Liver (tissue), 9 donors: ENCODE data around the gene PPP2R2B. TPM values are rescaled to one million over a fixed set of nuclear protein-coding genes. Genes with fewer than 3 reads are reported as not detected.

ENCODE experiments used
- DNase-seq: peaks from one replicate; pipeline ENCODE4 v3.0.0-alpha.2; 2017; ENCODE audit warnings: low spot score
- H3K27ac ChIP-seq, 2 donors: one replicate each; pipeline ENCODE4 v1.7.0; 2013; ENCODE audit warnings: inconsistent platforms in 2 of 2, low read length in 2 of 2, control low read depth in 1 of 2, low read depth in 1 of 2, mild to moderate bottlenecking in 1 of 2
- H3K27me3 ChIP-seq, 4 donors: one replicate each; pipeline versions ENCODE4 v1.6.1 to v1.7.0; 2013; ENCODE audit warnings: low read length in 3 of 4, inconsistent platforms in 1 of 4, mild to moderate bottlenecking in 1 of 4, moderate library complexity in 1 of 4; ENCODE audit not compliant: control insufficient read depth in 4 of 4, insufficient read depth in 4 of 4
- H3K36me3 ChIP-seq, 4 donors: one replicate each; pipeline versions ENCODE4 v1.6.1 to v1.7.0; 2013; ENCODE audit warnings: low read length in 3 of 4, mild to moderate bottlenecking in 3 of 4, low read depth in 1 of 4, moderate library complexity in 1 of 4; ENCODE audit not compliant: control insufficient read depth in 4 of 4, insufficient read depth in 3 of 4
- H3K4me1 ChIP-seq, 4 donors: one replicate each; pipeline versions ENCODE4 v1.6.1 to v1.7.0; 2013; ENCODE audit warnings: low read length in 3 of 4, mild to moderate bottlenecking in 3 of 4, moderate library complexity in 1 of 4; ENCODE audit not compliant: control insufficient read depth in 4 of 4, insufficient read depth in 4 of 4
- H3K4me3 ChIP-seq, 3 donors: one replicate each; pipeline versions ENCODE4 v1.6.1 to v1.7.0; 2013; ENCODE audit warnings: low read length in 3 of 3, control low read depth in 1 of 3, low read depth in 1 of 3, mild to moderate bottlenecking in 1 of 3
- H3K9ac ChIP-seq, 2 donors: one replicate each; pipeline ENCODE4 v1.7.0; 2013; ENCODE audit warnings: low read length in 2 of 2, mild to moderate bottlenecking in 2 of 2, moderate library complexity in 2 of 2, control low read depth in 1 of 2, low read depth in 1 of 2
- H3K9me3 ChIP-seq, 4 donors: one replicate each; pipeline versions ENCODE4 v1.6.1 to v1.7.0; 2013; ENCODE audit warnings: low read length in 3 of 4; ENCODE audit not compliant: control insufficient read depth in 4 of 4
- ATF3 ChIP-seq: IDR thresholded peaks from 2 replicates; pipeline ENCODE4 v1.6.1; 2016; ENCODE audit warnings: antibody characterized with exemption
- CTCF ChIP-seq: fragments of 150-350 bp; IDR thresholded peaks from 2 replicates; pipeline ENCODE4 v1.5.1; 2017; ENCODE audit warnings: improper control_type of control experiment, low read depth, low read length; ENCODE audit not compliant: missing input control
- EGR1 ChIP-seq, 2 donors: IDR thresholded peaks; 2 replicates each; pipeline ENCODE4 v1.6.1; 2016 to 2018; ENCODE audit warnings: antibody characterized with exemption in 2 of 2, low read depth in 2 of 2
- FOXA1 ChIP-seq: IDR thresholded peaks from 2 replicates; pipeline ENCODE4 v1.6.1; 2016; ENCODE audit warnings: antibody characterized with exemption
- FOXA2 ChIP-seq: IDR thresholded peaks from 2 replicates; pipeline ENCODE4 v1.6.1; 2016; ENCODE audit warnings: antibody characterized with exemption
- GABPA ChIP-seq, 2 donors: IDR thresholded peaks in 1 of 2; conservative IDR thresholded peaks in 1 of 2; 2 replicates each; pipeline ENCODE4 v1.6.1; 2016; ENCODE audit warnings: antibody characterized with exemption in 2 of 2, mild to moderate bottlenecking in 1 of 2, moderate library complexity in 1 of 2
- HNF4A ChIP-seq, 2 donors: conservative IDR thresholded peaks; 2 replicates each; pipeline ENCODE4 v1.6.1; 2016; ENCODE audit warnings: antibody characterized with exemption in 2 of 2, mild to moderate bottlenecking in 2 of 2
- HNF4G ChIP-seq: IDR thresholded peaks from 2 replicates; pipeline ENCODE4 v1.6.1; 2016; ENCODE audit warnings: antibody characterized with exemption
- JUND ChIP-seq, 2 donors: IDR thresholded peaks; 2 replicates each; pipeline ENCODE4 v1.6.1; 2016; ENCODE audit warnings: antibody characterized with exemption in 2 of 2
- MAX ChIP-seq: IDR thresholded peaks from 2 replicates; pipeline ENCODE4 v1.6.1; 2016; ENCODE audit warnings: antibody characterized with exemption
- NR2F2 ChIP-seq: IDR thresholded peaks from 2 replicates; pipeline ENCODE4 v1.6.1; 2016; ENCODE audit warnings: antibody characterized with exemption
- RAD21 ChIP-seq, 2 donors: IDR thresholded peaks; 2 replicates each; pipeline ENCODE4 v1.6.1; 2016; ENCODE audit warnings: antibody characterized with exemption in 2 of 2, mild to moderate bottlenecking in 2 of 2
- REST ChIP-seq: IDR thresholded peaks from 2 replicates; pipeline ENCODE4 v1.6.1; 2016; ENCODE audit warnings: antibody characterized with exemption, mild to moderate bottlenecking
- RXRA ChIP-seq, 2 donors: IDR thresholded peaks; 2 replicates each; pipeline ENCODE4 v1.6.1; 2017 to 2018; ENCODE audit warnings: antibody characterized with exemption in 2 of 2, mild to moderate bottlenecking in 1 of 2
- SP1 ChIP-seq: IDR thresholded peaks from 2 replicates; pipeline ENCODE4 v1.6.1; 2018; ENCODE audit warnings: antibody characterized with exemption, mild to moderate bottlenecking
- TAF1 ChIP-seq: conservative IDR thresholded peaks from 2 replicates; pipeline ENCODE4 v1.6.1; 2016; ENCODE audit warnings: antibody characterized with exemption, mild to moderate bottlenecking
- YY1 ChIP-seq: IDR thresholded peaks from 2 replicates; pipeline ENCODE4 v1.6.1; 2016; ENCODE audit warnings: antibody characterized with exemption, mild to moderate bottlenecking
- ZBTB33 ChIP-seq: IDR thresholded peaks from 2 replicates; pipeline ENCODE4 v1.6.1; 2016; ENCODE audit warnings: antibody characterized with exemption
- WGBS: extraction: QIAGEN DNeasy Blood & Tissue Kit; methylation state at CpG from one replicate; pipeline ENCODE4 v1.1.7; 2013; 5-methylcytosine and 5-hydroxymethylcytosine counted together
- polyA plus RNA-seq, 2 donors: library from polyadenylated mRNA; stranded (reverse) in 1 of 2; unstranded in 1 of 2; fragments of 200-250 nt in 1 of 2; fragments of >200 nt in 1 of 2; fragmentation: Nextera tagmentation in 1 of 2; extraction: Ambion mirVana in 1 of 2; gene quantifications; one replicate each; pipeline versions ENCODE4 v1.2.1 to v1.2.3, GENCODE V29; 2013 to 2015
- total RNA-seq, 2 donors: library from RNA; depleted of rRNA; stranded (reverse); fragments of >200 nt; gene quantifications; one replicate each; pipeline ENCODE4 v1.2.3, GENCODE V29; 2014
- donor health status: healthy.
- donor health status: healthy.
- donor health status: healthy.
- donor health status: healthy.
- donor health status: healthy.

Gene PPP2R2B
- total and polyA plus RNA-seq, 4 donors, result 0.15 to 6.3 (median 0.40) TPM

GRCh38 chr5:146778795-146779194 is 99.8 kb downstream of the PPP2R2B start:
- WGBS, result 68% methylated on average over 3 of the region's 3 CpGs
- TF ChIP-seq CTCF (no peak), ATF3 (no peak), NR2F2 (no peak), RAD21 (IDR thresholded peaks at IDR 0.05) (no peak), EGR1 (IDR thresholded peaks at IDR 0.05; ENCODE audit: low read depth in 2 of 2) (no peak), MAX (no peak), HNF4A (conservative IDR thresholded peaks at IDR 0.05) (no peak), FOXA2 (no peak), GABPA (IDR thresholded peaks at IDR 0.05 in 1 of 2, conservative IDR thresholded peaks at IDR 0.05 in 1 of 2) (no peak), TAF1 (no peak), JUND (IDR thresholded peaks at IDR 0.05) (no peak), RXRA (IDR thresholded peaks at IDR 0.05) (no peak), SP1 (no peak), REST (no peak), YY1 (no peak), FOXA1 (no peak), ZBTB33 (no peak), HNF4G (no peak)
- no peak for DNase-seq
- Histone ChIP-seq H3K27me3 (no peaks in the 10 kb centered on the region), H3K4me3 (no peak overlapping the region), H3K36me3 (no peaks in the 10 kb centered on the region), H3K27ac (no peak overlapping the region), H3K9ac (no peak overlapping the region), H3K9me3 (peaks cover 0 to 2% (median 0%) of the 10 kb centered on the region in 4 donors), H3K4me1 (no peaks in the 10 kb centered on the region)
